Measurements from ENCODE around the gene ARID1A.

DNA sequence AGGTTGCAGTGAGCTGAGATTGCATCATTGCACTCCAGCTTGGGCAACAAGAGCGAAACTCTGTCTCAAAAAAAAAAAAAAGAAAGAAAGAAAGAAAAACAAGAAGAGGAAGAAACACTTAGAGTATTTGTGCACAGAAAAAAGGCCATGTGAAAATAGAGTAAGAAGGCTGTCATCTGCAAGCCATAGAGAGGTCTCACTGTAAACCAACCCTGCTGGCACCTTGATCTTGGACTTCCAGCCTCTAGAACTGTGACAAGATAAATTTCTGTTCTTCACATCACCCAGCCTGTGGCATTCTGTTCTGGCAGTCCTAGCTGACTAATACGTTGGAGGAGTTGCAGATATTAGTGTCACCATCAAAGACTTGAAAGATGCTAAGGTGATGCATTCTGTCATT lies 118.6 kb downstream of the ARID1A start:
- TF ChIP-seq, protein P1, sequence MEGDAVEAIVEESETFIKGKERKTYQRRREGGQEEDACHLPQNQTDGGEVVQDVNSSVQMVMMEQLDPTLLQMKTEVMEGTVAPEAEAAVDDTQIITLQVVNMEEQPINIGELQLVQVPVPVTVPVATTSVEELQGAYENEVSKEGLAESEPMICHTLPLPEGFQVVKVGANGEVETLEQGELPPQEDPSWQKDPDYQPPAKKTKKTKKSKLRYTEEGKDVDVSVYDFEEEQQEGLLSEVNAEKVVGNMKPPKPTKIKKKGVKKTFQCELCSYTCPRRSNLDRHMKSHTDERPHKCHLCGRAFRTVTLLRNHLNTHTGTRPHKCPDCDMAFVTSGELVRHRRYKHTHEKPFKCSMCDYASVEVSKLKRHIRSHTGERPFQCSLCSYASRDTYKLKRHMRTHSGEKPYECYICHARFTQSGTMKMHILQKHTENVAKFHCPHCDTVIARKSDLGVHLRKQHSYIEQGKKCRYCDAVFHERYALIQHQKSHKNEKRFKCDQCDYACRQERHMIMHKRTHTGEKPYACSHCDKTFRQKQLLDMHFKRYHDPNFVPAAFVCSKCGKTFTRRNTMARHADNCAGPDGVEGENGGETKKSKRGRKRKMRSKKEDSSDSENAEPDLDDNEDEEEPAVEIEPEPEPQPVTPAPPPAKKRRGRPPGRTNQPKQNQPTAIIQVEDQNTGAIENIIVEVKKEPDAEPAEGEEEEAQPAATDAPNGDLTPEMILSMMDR (IDR thresholded peaks at IDR 0.05), result no peak
- TF ChIP-seq EZH2 (IDR thresholded peaks at IDR 0.05), result no peak

All from neural progenitor cell (in vitro differentiated cells).